Measurements from ENCODE around the gene LSM7. TPM values are rescaled to one million over a fixed set of nuclear protein-coding genes. Genes with fewer than 3 reads are reported as not detected.

Gene LSM7
- total RNA-seq, 2 experiments from 2014 or later, result 164 to 321 TPM

GRCh38 chr19:2358548-2359173 is 30.3 kb upstream of the LSM7 start:
- Histone ChIP-seq H3K4me2 (ENCODE audit: low read length) (no peak overlapping the region), H3K4me1 (ENCODE audit: insufficient read depth, low read length, poor library complexity, severe bottlenecking) (no peaks in the 10 kb centered on the region), H2AFZ (ENCODE audit: low read length) (no peak overlapping the region), H3K9me3 (ENCODE audit: low read length) (no peaks in the 10 kb centered on the region), H3K36me3 (ENCODE audit: insufficient read depth, low read length) (peaks cover 10% of the 10 kb centered on the region), H4K20me1 (ENCODE audit: insufficient read depth, low read length) (no peaks in the 10 kb centered on the region), H3K9me2 (ENCODE audit: insufficient read depth, low read length) (no peaks in the 10 kb centered on the region), H3K79me2 (ENCODE audit: insufficient read depth, low read depth, low read length) (no peaks in the 10 kb centered on the region), H3K27ac (ENCODE audit: low read depth, low read length, poor library complexity, severe bottlenecking) (no peak overlapping the region), H3K4me3 (ENCODE audit: low read depth, low read length, poor library complexity, severe bottlenecking) (no peak overlapping the region)
- POLR2A ChIA-PET, result no interaction called here
- no peak for DNase-seq (ENCODE audit: low spot score)
- CTCF ChIA-PET (ENCODE audit: unreplicated experiment), result no interaction called here
- no peak for TF ChIP-seq EZH2phosphoT487 (IDR thresholded peaks at IDR 0.05; ENCODE audit: borderline replicate concordance, low read depth, low read length)
- TF ChIP-seq CTCF (conservative IDR thresholded peaks at IDR 0.05; ENCODE audit: low read length), result no peak
- no TSS peak for BruUV-seq (replicated peaks)
- intact Hi-C loops (cut with micrococcal nuclease; ENCODE audit: unreplicated experiment), result no loop called here

- TF ChIP-seq CTCF (conservative IDR thresholded peaks at IDR 0.05; ENCODE audit: low read length), result no peak
- no peaks in the 10 kb centered on the region for H3K4me1 ChIP-seq (ENCODE audit: insufficient read depth, low read length, poor library complexity, severe bottlenecking)
- H2AFZ ChIP-seq (ENCODE audit: low read length), result no peak overlapping the region
- CTCF ChIA-PET (ENCODE audit: unreplicated experiment), result no interaction called here
- intact Hi-C loops (cut with micrococcal nuclease; ENCODE audit: unreplicated experiment), result no loop called here
- POLR2A ChIA-PET, result no interaction called here
- no peak overlapping the region for H3K27ac ChIP-seq (ENCODE audit: low read depth, low read length, poor library complexity, severe bottlenecking)
- DNase-seq (ENCODE audit: low spot score), result no peak
- H3K4me3 ChIP-seq (ENCODE audit: low read depth, low read length, poor library complexity, severe bottlenecking), result no peak overlapping the region
- H3K36me3 ChIP-seq (ENCODE audit: insufficient read depth, low read length), result peaks cover 19% of the 10 kb centered on the region
- no peaks in the 10 kb centered on the region for H3K9me2 ChIP-seq (ENCODE audit: insufficient read depth, low read length)
- no TSS peak for BruUV-seq (replicated peaks)
- no peaks in the 10 kb centered on the region for H3K79me2 ChIP-seq (ENCODE audit: insufficient read depth, low read depth, low read length)
- no peaks in the 10 kb centered on the region for H4K20me1 ChIP-seq (ENCODE audit: insufficient read depth, low read length)
- no peak overlapping the region for H3K4me2 ChIP-seq (ENCODE audit: low read length)
- H3K9me3 ChIP-seq (ENCODE audit: low read length), result no peaks in the 10 kb centered on the region
These were observed 29.2 kb upstream of the LSM7 start for GRCh38 chr19:2357279-2358206.

Measured in OCI-LY7 (cell line).